ENCODE results near the gene TYW1.
"Not testable (repeated sequence)": the region's sequence is repeated elsewhere in the genome, so short reads cannot be mapped to it uniquely, and the experiment has no call there.

TYW1 gene

DNA sequence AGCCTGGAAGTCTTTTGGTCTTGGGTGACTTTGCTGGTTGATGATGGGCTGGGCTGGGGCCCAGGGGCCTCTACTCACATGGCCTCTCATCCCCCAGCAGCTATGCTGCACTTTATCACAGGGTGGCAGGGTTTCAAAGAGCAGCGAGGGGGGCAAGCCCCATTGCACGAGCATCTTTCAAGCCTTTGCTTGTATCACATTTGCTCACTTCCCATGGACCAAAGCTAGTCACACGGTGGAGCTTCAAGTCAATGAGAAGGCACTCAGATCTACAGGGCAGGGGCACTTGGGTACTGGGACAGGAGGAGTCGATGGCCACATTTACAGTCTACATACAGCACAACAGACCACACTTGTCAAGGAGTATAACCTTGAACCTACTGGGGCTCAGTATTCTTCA lies 108.3 kb downstream of the TYW1 start:
- H3K14ac ChIP-seq (ENCODE audit: low read length in 2 of 2); H3K23ac ChIP-seq (ENCODE audit: low read length in 2 of 2); H4K91ac ChIP-seq (ENCODE audit: low read length); H3K4me1 ChIP-seq (ENCODE audit: control insufficient read depth, insufficient read depth, low read depth, low read length); H3K9me3 ChIP-seq (ENCODE audit: control insufficient read depth, low read length); H3K4me3 ChIP-seq (ENCODE audit: insufficient read depth in 1 of 2, low read depth in 1 of 2, low read length in 2 of 2); H3K9ac ChIP-seq (ENCODE audit: low read length); H4K8ac ChIP-seq (ENCODE audit: low read length); H3K27ac ChIP-seq (ENCODE audit: low read length, poor library complexity, severe bottlenecking); H3K4me2 ChIP-seq (ENCODE audit: low read length, poor library complexity, severe bottlenecking); H2AFZ ChIP-seq (ENCODE audit: low read depth, low read length); H2BK15ac ChIP-seq (ENCODE audit: low read depth, poor library complexity, severe bottlenecking); H3K79me1 ChIP-seq (replicated peaks; ENCODE audit: low read length, poor library complexity, severe bottlenecking); H3K27me3 ChIP-seq (ENCODE audit: control insufficient read depth in 1 of 2, insufficient read depth in 1 of 2, low read length in 2 of 2); H2BK5ac ChIP-seq (ENCODE audit: low read depth, low read length, poor library complexity, severe bottlenecking); H2AK5ac ChIP-seq (ENCODE audit: low read length, severe bottlenecking); H3K4ac ChIP-seq (ENCODE audit: low read depth in 1 of 2, low read length in 2 of 2); H3K36me3 ChIP-seq (ENCODE audit: control insufficient read depth in 1 of 2, insufficient read depth in 2 of 2, low read depth in 1 of 2, low read length in 2 of 2): not testable (repeated sequence)
- Histone ChIP-seq H2BK120ac (ENCODE audit: low read depth, low read length) (peak overlapping the region; percentile 61), H3K18ac (ENCODE audit: low read depth in 1 of 2, low read length in 2 of 2) (peak overlapping the region in 1 of 2 experiments; percentile 46), H2BK12ac (ENCODE audit: low read length in 2 of 2) (peak overlapping the region in 1 of 2 experiments; percentile 66)
- WGBS, result 72% methylated on average over 2 of the region's 4 CpGs
- DNase-seq, result peak; percentile 12

DNA sequence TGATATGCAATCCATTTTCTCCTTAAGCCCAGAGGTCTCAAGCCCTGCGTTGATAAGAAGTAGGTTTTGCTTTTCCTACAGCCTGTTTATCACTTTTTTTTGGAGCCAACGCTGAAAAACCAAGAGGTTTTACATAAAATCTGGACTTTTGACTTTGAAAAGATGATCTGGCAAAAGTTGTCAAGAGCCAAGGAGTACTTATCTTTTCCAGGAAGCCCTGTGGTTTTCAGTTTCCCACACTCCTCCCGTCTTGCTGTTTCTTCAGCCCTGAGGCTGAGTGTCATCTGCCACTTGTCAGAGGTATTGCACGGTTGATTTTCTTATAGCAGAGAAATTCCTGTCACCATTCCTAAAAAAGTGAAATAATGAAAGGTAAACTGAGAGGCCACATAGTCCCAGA lies 108.7 kb downstream of the TYW1 start:
- 78% methylated on average over 3 of the region's 4 CpGs for WGBS
- no peak overlapping the region for H2BK15ac ChIP-seq (ENCODE audit: low read depth, poor library complexity, severe bottlenecking)
- H3K4me1 ChIP-seq (ENCODE audit: control insufficient read depth, insufficient read depth, low read depth, low read length), result peaks cover 2% of the 10 kb centered on the region

GRCh38 chr7:67106255-67106654 lies 109.6 kb downstream of the TYW1 start:
- H2BK5ac ChIP-seq (ENCODE audit: low read depth, low read length, poor library complexity, severe bottlenecking); H3K23ac ChIP-seq (ENCODE audit: low read length in 2 of 2); H2AFZ ChIP-seq (ENCODE audit: low read depth, low read length); H3K9me3 ChIP-seq (ENCODE audit: control insufficient read depth, low read length); H3K36me3 ChIP-seq (ENCODE audit: control insufficient read depth in 1 of 2, insufficient read depth in 2 of 2, low read depth in 1 of 2, low read length in 2 of 2); H3K4me1 ChIP-seq (ENCODE audit: control insufficient read depth, insufficient read depth, low read depth, low read length); H3K79me1 ChIP-seq (replicated peaks; ENCODE audit: low read length, poor library complexity, severe bottlenecking); H4K91ac ChIP-seq (ENCODE audit: low read length); H3K18ac ChIP-seq (ENCODE audit: low read depth in 1 of 2, low read length in 2 of 2); H4K8ac ChIP-seq (ENCODE audit: low read length); H3K27me3 ChIP-seq (ENCODE audit: control insufficient read depth in 1 of 2, insufficient read depth in 1 of 2, low read length in 2 of 2); H3K4me2 ChIP-seq (ENCODE audit: low read length, poor library complexity, severe bottlenecking); H2BK120ac ChIP-seq (ENCODE audit: low read depth, low read length); H3K4ac ChIP-seq (ENCODE audit: low read depth in 1 of 2, low read length in 2 of 2); H3K9ac ChIP-seq (ENCODE audit: low read length); H3K14ac ChIP-seq (ENCODE audit: low read length in 2 of 2); H3K27ac ChIP-seq (ENCODE audit: low read length, poor library complexity, severe bottlenecking); H3K4me3 ChIP-seq (ENCODE audit: insufficient read depth in 1 of 2, low read depth in 1 of 2, low read length in 2 of 2); H2BK12ac ChIP-seq (ENCODE audit: low read length in 2 of 2); H2BK15ac ChIP-seq (ENCODE audit: low read depth, poor library complexity, severe bottlenecking); H2AK5ac ChIP-seq (ENCODE audit: low read length, severe bottlenecking): not testable (repeated sequence)
- WGBS, result no CpG with 5 or more reads among the region's 4 CpGs
- peak; percentile 76 for DNase-seq

More for the DNA sequence above, 108.7 kb downstream of the TYW1 start:
- no peak overlapping the region for H3K4me2 ChIP-seq (ENCODE audit: low read length, poor library complexity, severe bottlenecking)
- H2BK120ac ChIP-seq (ENCODE audit: low read depth, low read length), result no peak overlapping the region
- H3K18ac ChIP-seq (ENCODE audit: low read depth in 1 of 2, low read length in 2 of 2), result no peak overlapping the region
- H4K8ac ChIP-seq (ENCODE audit: low read length), result no peak overlapping the region
- H3K14ac ChIP-seq (ENCODE audit: low read length in 2 of 2), result no peak overlapping the region
- no peak overlapping the region for H3K4me3 ChIP-seq (ENCODE audit: insufficient read depth in 1 of 2, low read depth in 1 of 2, low read length in 2 of 2)
- no peak overlapping the region for H2AFZ ChIP-seq (ENCODE audit: low read depth, low read length)
- H3K36me3 ChIP-seq (ENCODE audit: control insufficient read depth in 1 of 2, insufficient read depth in 2 of 2, low read depth in 1 of 2, low read length in 2 of 2), result no peaks in the 10 kb centered on the region
- no peak overlapping the region for H3K4ac ChIP-seq (ENCODE audit: low read depth in 1 of 2, low read length in 2 of 2)
- no peak overlapping the region for H2BK5ac ChIP-seq (ENCODE audit: low read depth, low read length, poor library complexity, severe bottlenecking)
- no peak overlapping the region for H3K9ac ChIP-seq (ENCODE audit: low read length)
- no peaks in the 10 kb centered on the region for H3K9me3 ChIP-seq (ENCODE audit: control insufficient read depth, low read length)
- H4K91ac ChIP-seq (ENCODE audit: low read length), result no peak overlapping the region
- H3K79me1 ChIP-seq (replicated peaks; ENCODE audit: low read length, poor library complexity, severe bottlenecking), result peaks cover 1% of the 10 kb centered on the region
- H2BK12ac ChIP-seq (ENCODE audit: low read length in 2 of 2), result no peak overlapping the region
- no peak overlapping the region for H2AK5ac ChIP-seq (ENCODE audit: low read length, severe bottlenecking)
- no peak overlapping the region for H3K27ac ChIP-seq (ENCODE audit: low read length, poor library complexity, severe bottlenecking)
- no peak overlapping the region for H3K23ac ChIP-seq (ENCODE audit: low read length in 2 of 2)
- peak; percentile 81 for DNase-seq
- H3K27me3 ChIP-seq (ENCODE audit: control insufficient read depth in 1 of 2, insufficient read depth in 1 of 2, low read length in 2 of 2), result no peaks in the 10 kb centered on the region

DNA sequence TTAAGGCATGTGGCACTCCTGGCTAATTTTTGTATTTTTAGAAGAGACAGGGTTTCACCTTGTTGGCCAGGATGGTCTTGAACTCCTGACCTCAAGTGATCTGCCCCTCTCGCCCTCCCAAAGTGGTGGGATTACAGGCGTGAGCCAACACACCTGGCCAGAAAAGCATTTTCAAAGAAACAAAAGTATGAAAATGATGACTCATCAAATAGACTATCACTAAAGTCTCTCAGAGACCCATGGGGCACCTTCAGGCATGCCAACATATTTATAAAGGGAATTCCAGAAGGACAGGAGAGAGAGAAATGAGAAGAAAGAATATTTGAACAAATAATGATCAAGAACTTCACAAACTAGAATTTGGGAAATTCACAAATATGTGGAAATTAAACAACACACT lies 114.7 kb downstream of the TYW1 start:
- H3K36me3 ChIP-seq (ENCODE audit: control insufficient read depth in 1 of 2, insufficient read depth in 2 of 2, low read depth in 1 of 2, low read length in 2 of 2); H3K9ac ChIP-seq (ENCODE audit: low read length); H4K91ac ChIP-seq (ENCODE audit: low read length); H2BK15ac ChIP-seq (ENCODE audit: low read depth, poor library complexity, severe bottlenecking); H3K27me3 ChIP-seq (ENCODE audit: control insufficient read depth in 1 of 2, insufficient read depth in 1 of 2, low read length in 2 of 2); H4K8ac ChIP-seq (ENCODE audit: low read length); H3K23ac ChIP-seq (ENCODE audit: low read length in 2 of 2); H2BK12ac ChIP-seq (ENCODE audit: low read length in 2 of 2); H2BK120ac ChIP-seq (ENCODE audit: low read depth, low read length); H2AK5ac ChIP-seq (ENCODE audit: low read length, severe bottlenecking); H2AFZ ChIP-seq (ENCODE audit: low read depth, low read length); H3K14ac ChIP-seq (ENCODE audit: low read length in 2 of 2); H3K27ac ChIP-seq (ENCODE audit: low read length, poor library complexity, severe bottlenecking); H3K18ac ChIP-seq (ENCODE audit: low read depth in 1 of 2, low read length in 2 of 2); H3K4ac ChIP-seq (ENCODE audit: low read depth in 1 of 2, low read length in 2 of 2); H2BK5ac ChIP-seq (ENCODE audit: low read depth, low read length, poor library complexity, severe bottlenecking); H3K4me3 ChIP-seq (ENCODE audit: insufficient read depth in 1 of 2, low read depth in 1 of 2, low read length in 2 of 2); H3K79me1 ChIP-seq (replicated peaks; ENCODE audit: low read length, poor library complexity, severe bottlenecking); DNase-seq; H3K4me1 ChIP-seq (ENCODE audit: control insufficient read depth, insufficient read depth, low read depth, low read length); H3K9me3 ChIP-seq (ENCODE audit: control insufficient read depth, low read length); H3K4me2 ChIP-seq (ENCODE audit: low read length, poor library complexity, severe bottlenecking): not testable (repeated sequence)
- WGBS, result 100% methylated on average over 1 of the region's 2 CpGs
